ENCODE results near the gene GAPDH.
"Not testable (repeated sequence)": the region's sequence is repeated elsewhere in the genome, so short reads cannot be mapped to it uniquely, and the experiment has no call there.

Gene GAPDH

GRCh38 chr12:6526766-6527525 is 7.4 kb upstream of the GAPDH start:
- no peak for DNase-seq
- in situ Hi-C loops (cut with HindIII; ENCODE audit: low pct_ligation_motif_present, low pct_unique_long_range_greater_than_20kb, low sequenced_read_pairs) = no loop called here

DNA sequence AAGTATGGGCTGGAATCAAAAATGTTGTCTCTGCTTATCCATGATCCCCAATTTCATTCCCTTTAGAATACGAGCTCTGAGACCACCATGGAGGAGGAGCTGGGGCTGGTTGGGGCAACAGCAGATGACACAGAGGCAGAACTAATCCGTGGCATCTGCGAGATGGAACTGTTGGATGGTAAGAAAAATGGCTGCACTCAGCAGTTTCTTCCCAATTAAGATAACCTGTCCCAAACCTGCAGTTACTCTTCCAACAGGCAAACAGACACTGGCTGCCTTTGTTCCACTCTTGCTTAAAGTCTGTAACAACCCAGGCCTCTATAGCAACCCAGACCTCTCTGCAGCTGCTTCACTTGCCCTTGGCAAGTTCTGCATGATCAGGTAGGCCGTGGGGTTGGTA is 6.6 kb upstream of the GAPDH start:
- in situ Hi-C loops (cut with HindIII; ENCODE audit: low pct_ligation_motif_present, low pct_unique_long_range_greater_than_20kb, low sequenced_read_pairs) = no loop called here
- no peak for DNase-seq

DNA sequence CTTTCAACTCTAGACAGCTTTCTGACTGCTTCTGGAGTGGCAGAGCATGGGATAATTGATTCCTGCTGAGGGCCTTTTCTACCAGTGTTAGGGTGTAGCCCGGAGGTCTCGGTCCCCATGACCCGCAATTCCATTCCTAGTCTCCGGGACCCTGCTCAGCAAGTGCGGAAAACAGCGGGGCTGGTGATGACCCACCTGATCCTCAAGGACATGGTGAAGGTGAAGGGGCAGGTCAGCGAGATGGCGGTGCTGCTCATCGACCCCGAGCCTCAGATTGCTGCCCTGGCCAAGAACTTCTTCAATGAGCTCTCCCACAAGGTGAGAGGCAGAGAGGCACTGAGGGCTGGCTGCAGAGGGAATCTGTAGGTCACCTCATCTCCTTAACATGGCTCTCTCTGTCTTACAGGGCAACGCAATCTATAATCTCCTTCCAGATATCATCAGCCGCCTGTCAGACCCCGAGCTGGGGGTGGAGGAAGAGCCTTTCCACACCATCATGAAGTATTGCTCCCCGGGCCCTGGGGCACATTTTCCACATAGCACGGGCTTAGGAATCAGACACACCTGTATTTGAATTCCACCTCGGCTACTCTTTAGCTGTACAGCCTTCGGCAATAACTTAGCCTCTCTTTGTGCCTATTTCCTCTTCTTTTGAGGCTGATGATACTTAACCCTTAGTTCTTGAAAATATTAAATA is 5.6 kb upstream of the GAPDH start:
- in situ Hi-C loops (cut with HindIII; ENCODE audit: low pct_ligation_motif_present, low pct_unique_long_range_greater_than_20kb, low sequenced_read_pairs) = no loop called here
- DNase-seq = no peak

- in situ Hi-C loops (cut with HindIII; ENCODE audit: low pct_ligation_motif_present, low pct_unique_long_range_greater_than_20kb, low sequenced_read_pairs) = no loop called here
These were observed 5.0 kb upstream of the GAPDH start for GRCh38 chr12:6529291-6529737.

DNA sequence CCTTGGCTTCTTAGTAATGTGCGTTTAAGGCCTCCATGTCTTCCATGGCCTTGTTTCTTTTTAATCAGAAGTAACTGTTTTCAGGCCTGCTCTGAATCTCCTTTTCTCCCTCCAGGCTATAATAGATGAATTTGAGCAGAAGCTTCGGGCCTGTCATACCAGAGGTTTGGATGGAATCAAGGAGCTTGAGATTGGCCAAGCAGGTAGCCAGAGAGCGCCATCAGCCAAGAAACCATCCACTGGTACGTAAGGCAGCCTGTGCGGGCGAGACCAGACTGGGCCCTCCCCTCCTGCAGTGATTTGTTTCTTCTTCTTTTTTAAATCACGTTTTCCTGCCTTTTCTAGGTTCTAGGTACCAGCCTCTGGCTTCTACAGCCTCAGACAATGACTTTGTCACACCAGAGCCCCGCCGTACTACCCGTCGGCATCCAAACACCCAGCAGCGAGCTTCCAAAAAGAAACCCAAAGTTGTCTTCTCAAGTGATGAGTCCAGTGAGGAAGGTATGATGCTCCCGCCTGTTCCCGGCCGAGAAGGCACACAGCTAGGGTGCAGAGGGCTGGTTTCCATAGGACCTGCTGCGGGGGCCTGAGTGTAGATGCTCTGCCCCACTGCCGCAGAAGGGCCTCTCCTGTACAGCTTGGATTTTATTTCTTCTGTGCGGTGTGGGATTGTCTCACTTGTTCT is 3.6 kb upstream of the GAPDH start:
- DNase-seq = no peak
- in situ Hi-C loops (cut with HindIII; ENCODE audit: low pct_ligation_motif_present, low pct_unique_long_range_greater_than_20kb, low sequenced_read_pairs) = no loop called here

More at GRCh38 chr12:6529291-6529737, 5.0 kb upstream of the GAPDH start:
- DNase-seq = no peak

GRCh38 chr12:6532051-6532926 is 2.0 kb upstream of the GAPDH start:
- peak; percentile 100 for DNase-seq

GRCh38 chr12:6532927-6533652 is 1.2 kb upstream of the GAPDH start:
- peak; percentile 85 for DNase-seq
- in situ Hi-C loops (cut with HindIII; ENCODE audit: low pct_ligation_motif_present, low pct_unique_long_range_greater_than_20kb, low sequenced_read_pairs) = no loop called here

More at GRCh38 chr12:6532051-6532926, 2.0 kb upstream of the GAPDH start:
- in situ Hi-C loops (cut with HindIII; ENCODE audit: low pct_ligation_motif_present, low pct_unique_long_range_greater_than_20kb, low sequenced_read_pairs) = no loop called here

DNA sequence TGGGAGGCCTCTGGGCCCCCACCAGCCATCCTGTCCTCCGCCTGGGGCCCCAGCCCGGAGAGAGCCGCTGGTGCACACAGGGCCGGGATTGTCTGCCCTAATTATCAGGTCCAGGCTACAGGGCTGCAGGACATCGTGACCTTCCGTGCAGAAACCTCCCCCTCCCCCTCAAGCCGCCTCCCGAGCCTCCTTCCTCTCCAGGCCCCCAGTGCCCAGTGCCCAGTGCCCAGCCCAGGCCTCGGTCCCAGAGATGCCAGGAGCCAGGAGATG is 729 bp upstream of the GAPDH start:
- in situ Hi-C loops (cut with HindIII; ENCODE audit: low pct_ligation_motif_present, low pct_unique_long_range_greater_than_20kb, low sequenced_read_pairs) = no loop called here
- DNase-seq = no peak

DNA sequence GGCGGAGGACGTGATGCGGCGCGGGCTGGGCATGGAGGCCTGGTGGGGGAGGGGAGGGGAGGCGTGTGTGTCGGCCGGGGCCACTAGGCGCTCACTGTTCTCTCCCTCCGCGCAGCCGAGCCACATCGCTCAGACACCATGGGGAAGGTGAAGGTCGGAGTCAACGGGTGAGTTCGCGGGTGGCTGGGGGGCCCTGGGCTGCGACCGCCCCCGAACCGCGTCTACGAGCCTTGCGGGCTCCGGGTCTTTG is 303 bp downstream of the GAPDH start:
- DNase-seq = no peak
- in situ Hi-C loops (cut with HindIII; ENCODE audit: low pct_ligation_motif_present, low pct_unique_long_range_greater_than_20kb, low sequenced_read_pairs) = no loop called here

- in situ Hi-C loops (cut with HindIII; ENCODE audit: low pct_ligation_motif_present, low pct_unique_long_range_greater_than_20kb, low sequenced_read_pairs) = no loop called here
- DNase-seq = peak; percentile 84
These were observed 804 bp downstream of the GAPDH start for GRCh38 chr12:6534945-6535696.

- no peak for DNase-seq
- in situ Hi-C loops (cut with HindIII; ENCODE audit: low pct_ligation_motif_present, low pct_unique_long_range_greater_than_20kb, low sequenced_read_pairs) = no loop called here
These were observed 1.3 kb downstream of the GAPDH start for GRCh38 chr12:6535697-6535946.

DNA sequence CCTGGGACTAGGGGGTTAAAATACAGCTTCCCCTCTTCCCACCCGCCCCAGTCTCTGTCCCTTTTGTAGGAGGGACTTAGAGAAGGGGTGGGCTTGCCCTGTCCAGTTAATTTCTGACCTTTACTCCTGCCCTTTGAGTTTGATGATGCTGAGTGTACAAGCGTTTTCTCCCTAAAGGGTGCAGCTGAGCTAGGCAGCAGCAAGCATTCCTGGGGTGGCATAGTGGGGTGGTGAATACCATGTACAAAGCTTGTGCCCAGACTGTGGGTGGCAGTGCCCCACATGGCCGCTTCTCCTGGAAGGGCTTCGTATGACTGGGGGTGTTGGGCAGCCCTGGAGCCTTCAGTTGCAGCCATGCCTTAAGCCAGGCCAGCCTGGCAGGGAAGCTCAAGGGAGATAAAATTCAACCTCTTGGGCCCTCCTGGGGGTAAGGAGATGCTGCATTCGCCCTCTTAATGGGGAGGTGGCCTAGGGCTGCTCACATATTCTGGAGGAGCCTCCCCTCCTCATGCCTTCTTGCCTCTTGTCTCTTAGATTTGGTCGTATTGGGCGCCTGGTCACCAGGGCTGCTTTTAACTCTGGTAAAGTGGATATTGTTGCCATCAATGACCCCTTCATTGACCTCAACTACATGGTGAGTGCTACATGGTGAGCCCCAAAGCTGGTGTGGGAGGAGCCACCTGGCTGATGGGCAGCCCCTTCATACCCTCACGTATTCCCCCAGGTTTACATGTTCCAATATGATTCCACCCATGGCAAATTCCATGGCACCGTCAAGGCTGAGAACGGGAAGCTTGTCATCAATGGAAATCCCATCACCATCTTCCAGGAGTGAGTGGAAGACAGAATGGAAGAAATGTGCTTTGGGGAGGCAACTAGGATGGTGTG is 1.9 kb downstream of the GAPDH start:
- in situ Hi-C loops (cut with HindIII; ENCODE audit: low pct_ligation_motif_present, low pct_unique_long_range_greater_than_20kb, low sequenced_read_pairs) = no loop called here
- no peak for DNase-seq

DNA sequence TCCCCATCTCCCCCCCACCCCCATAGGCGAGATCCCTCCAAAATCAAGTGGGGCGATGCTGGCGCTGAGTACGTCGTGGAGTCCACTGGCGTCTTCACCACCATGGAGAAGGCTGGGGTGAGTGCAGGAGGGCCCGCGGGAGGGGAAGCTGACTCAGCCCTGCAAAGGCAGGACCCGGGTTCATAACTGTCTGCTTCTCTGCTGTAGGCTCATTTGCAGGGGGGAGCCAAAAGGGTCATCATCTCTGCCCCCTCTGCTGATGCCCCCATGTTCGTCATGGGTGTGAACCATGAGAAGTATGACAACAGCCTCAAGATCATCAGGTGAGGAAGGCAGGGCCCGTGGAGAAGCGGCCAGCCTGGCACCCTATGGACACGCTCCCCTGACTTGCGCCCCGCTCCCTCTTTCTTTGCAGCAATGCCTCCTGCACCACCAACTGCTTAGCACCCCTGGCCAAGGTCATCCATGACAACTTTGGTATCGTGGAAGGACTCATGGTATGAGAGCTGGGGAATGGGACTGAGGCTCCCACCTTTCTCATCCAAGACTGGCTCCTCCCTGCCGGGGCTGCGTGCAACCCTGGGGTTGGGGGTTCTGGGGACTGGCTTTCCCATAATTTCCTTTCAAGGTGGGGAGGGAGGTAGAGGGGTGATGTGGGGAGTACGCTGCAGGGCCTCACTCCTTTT is 2.7 kb downstream of the GAPDH start:
- no peak for DNase-seq
- in situ Hi-C loops (cut with HindIII; ENCODE audit: low pct_ligation_motif_present, low pct_unique_long_range_greater_than_20kb, low sequenced_read_pairs) = no loop called here

GRCh38 chr12:6537580-6538419 is 3.5 kb downstream of the GAPDH start:
- DNase-seq = peak; percentile 89
- in situ Hi-C loops (cut with HindIII; ENCODE audit: low pct_ligation_motif_present, low pct_unique_long_range_greater_than_20kb, low sequenced_read_pairs) = not testable (repeated sequence)

GRCh38 chr12:6538420-6539313 is 4.3 kb downstream of the GAPDH start:
- in situ Hi-C loops (cut with HindIII; ENCODE audit: low pct_ligation_motif_present, low pct_unique_long_range_greater_than_20kb, low sequenced_read_pairs) = no loop called here
- peak; percentile 33 for DNase-seq

All from ACHN (cell line).